Endothelial cell of umbilical vein (primary cell): ENCODE data around the gene UBR4. TPM values are rescaled to one million over a fixed set of nuclear protein-coding genes. Genes with fewer than 3 reads are reported as not detected.

Source experiments
- BruUV-seq: library from RNA; stranded (reverse); fragments of 400-500 nt; replicated peaks from 2 replicates; lab custom pipeline; 2021; lab: Mats Ljungman, UMichigan
- CTCF ChIA-PET: fragments of 300-600, 350-600 bp; sonication (Branson Sonifier 250); formaldehyde crosslinking; loops from one replicate; lab custom pipeline; 2021; ENCODE audit warnings: antibody characterized with exemption, inconsistent platforms; lab: Charles Lee
- POLR2A ChIA-PET: fragments of 300-600, 350-600 bp; sonication (Branson Sonifier 250); formaldehyde crosslinking; loops from one replicate; lab custom pipeline; 2021; ENCODE audit warnings: antibody characterized with exemption, inconsistent platforms; lab: Charles Lee
- DNase-seq: peaks from one replicate; pipeline ENCODE4 v3.0.0-alpha.2; 2011; ENCODE audit warnings: low read depth, low spot score
- FAIRE-seq: peaks from 2 replicates; lab custom pipeline; 2011; peaks lifted over from hg19 to GRCh38; lab: Jason Lieb, UNC
- H2AFZ ChIP-seq: 2 replicates; pipeline ENCODE4 v1.6.0; 2012; ENCODE audit warnings: low read depth, low read length, control low read depth, inconsistent platforms
- H3K27ac ChIP-seq: 2 replicates; pipeline ENCODE4 v1.5.1; 2011; ENCODE audit warnings: low read depth, mild to moderate bottlenecking, control low read depth, low read length, moderate library complexity; ENCODE audit not compliant: insufficient read depth
- H3K27me3 ChIP-seq, 2 experiments: 2 replicates each; pipeline versions ENCODE4 v1.6.0 to v1.6.1; 2011; ENCODE audit warnings: low read length in 2 of 2, mixed read lengths in 1 of 2; ENCODE audit not compliant: control insufficient read depth in 2 of 2, insufficient read depth in 2 of 2
- H3K36me3 ChIP-seq, 2 experiments: 2 replicates in 1 of 2; 3 replicates in 1 of 2; pipeline ENCODE4 v1.5.1; 2011; ENCODE audit warnings: low read length in 2 of 2, mild to moderate bottlenecking in 1 of 2, moderate library complexity in 1 of 2; ENCODE audit not compliant: control insufficient read depth in 2 of 2, insufficient read depth in 2 of 2; ENCODE audit errors: extremely low read depth in 1 of 2
- H3K4me1 ChIP-seq: 3 replicates; pipeline ENCODE4 v1.5.1; 2011; ENCODE audit warnings: mild to moderate bottlenecking, low read length; ENCODE audit not compliant: control insufficient read depth, insufficient read depth; ENCODE audit errors: extremely low read depth
- H3K4me2 ChIP-seq: 2 replicates; pipeline ENCODE4 v1.6.1; 2011; ENCODE audit warnings: low read length, control low read depth, mixed read lengths; ENCODE audit not compliant: insufficient read depth
- H3K4me3 ChIP-seq, 3 experiments: fragments of 200-600 bp in 1 of 3; sonication (generic), shearing (Covaris generic) in 1 of 3; replicated peaks in 1 of 3; 2 replicates each; pipeline ENCODE4 v1.5.1; 2011 to 2016; ENCODE audit warnings: control low read depth in 3 of 3, low read length in 3 of 3, mild to moderate bottlenecking in 2 of 3, inconsistent platforms in 1 of 3, low read depth in 1 of 3, moderate library complexity in 1 of 3; ENCODE audit not compliant: insufficient read depth in 1 of 3
- H3K79me2 ChIP-seq: 2 replicates; pipeline ENCODE4 v1.6.0; 2012; ENCODE audit warnings: low read length, inconsistent platforms; ENCODE audit not compliant: control insufficient read depth, insufficient read depth
- H3K9ac ChIP-seq: replicated peaks from 2 replicates; pipeline ENCODE3; 2011; ENCODE audit warnings: low read length, control low read depth; ENCODE audit not compliant: insufficient read depth; ENCODE audit errors: extremely low read depth
- H3K9me1 ChIP-seq: replicated peaks from 3 replicates; pipeline ENCODE4 v1.6.0; 2011; ENCODE audit warnings: mild to moderate bottlenecking, low read length; ENCODE audit not compliant: control insufficient read depth, insufficient read depth; ENCODE audit errors: extremely low read depth
- H3K9me3 ChIP-seq: replicated peaks from 2 replicates; pipeline ENCODE4 v1.5.1; 2012; ENCODE audit warnings: low read length, inconsistent platforms; ENCODE audit not compliant: control insufficient read depth, insufficient read depth
- H4K20me1 ChIP-seq: replicated peaks from 2 replicates; pipeline ENCODE3; 2011; ENCODE audit warnings: mild to moderate bottlenecking, low read length; ENCODE audit not compliant: control insufficient read depth, insufficient read depth; ENCODE audit errors: extremely low read depth
- EZH2 ChIP-seq: IDR thresholded peaks from 2 replicates; pipeline ENCODE4 v1.6.1; 2012; ENCODE audit warnings: borderline replicate concordance, low read depth, mild to moderate bottlenecking, moderate library complexity, low read length, inconsistent platforms; ENCODE audit not compliant: severe bottlenecking
- GATA2 ChIP-seq: IDR thresholded peaks from 2 replicates; pipeline ENCODE4 v1.7.0; 2011; ENCODE audit warnings: low read depth, mild to moderate bottlenecking, moderate library complexity, mixed read lengths, low read length; ENCODE audit not compliant: insufficient read length, insufficient read depth
- JUN ChIP-seq: IDR thresholded peaks from 2 replicates; pipeline ENCODE4 v1.6.1; 2011; ENCODE audit warnings: borderline replicate concordance, low read depth; ENCODE audit not compliant: insufficient read length, insufficient read depth
- MAX ChIP-seq: IDR thresholded peaks from 2 replicates; pipeline ENCODE4 v1.6.1; 2011; ENCODE audit not compliant: insufficient read depth, insufficient read length
- MYC ChIP-seq: IDR thresholded peaks from one replicate; pipeline ENCODE4 v1.6.1; 2011; ENCODE audit warnings: mild to moderate bottlenecking, low read depth, low read length
- POLR2A ChIP-seq: IDR thresholded peaks from 2 replicates; pipeline ENCODE4 v1.6.1; 2012; ENCODE audit warnings: low read depth, mild to moderate bottlenecking, control low read depth, low read length
- POLR2AphosphoS5 ChIP-seq: IDR thresholded peaks from 2 replicates; pipeline ENCODE4 v1.6.1; 2012; ENCODE audit warnings: low read depth, mild to moderate bottlenecking, control low read depth, low read length, moderate library complexity; ENCODE audit not compliant: insufficient read depth
- dilution Hi-C: fragments of 300-500 bp; cut with MboI; formaldehyde crosslinking; loops from one replicate; pipeline ENCODE4 v1.15.0; 2019; ENCODE audit warnings: low sequenced_read_pairs; ENCODE audit not compliant: extremely low pct_ligation_motif_present
- intact Hi-C: fragments of 100-400 bp; cut with micrococcal nuclease; formaldehyde crosslinking; loops from one replicate; pipeline ENCODE4 v1.10.0; 2022
- polyA plus RNA-seq, 4 experiments: library from polyadenylated mRNA; depleted of rRNA in 3 of 4; stranded (reverse) in 3 of 4; unstranded in 1 of 4; fragments of >200 nt; gene quantifications; 2 replicates each; pipeline versions ENCODE4 v1.2.1 to v1.2.3, GENCODE V29; 2011 to 2012; ENCODE audit warnings: missing spikeins in 1 of 4
- total RNA-seq: library from RNA; stranded (reverse); gene quantifications from 2 replicates; pipeline ENCODE4 v1.2.3, GENCODE V29; 2021

UBR4 gene
- total and polyA plus RNA-seq, 2 donors (not counting 3 experiments of a cell fraction or from before 2014, with no cell fraction given) = 125 to 150 TPM

GRCh38 chr1:19205403-19205802 is 4.7 kb downstream of the UBR4 start:
- Histone ChIP-seq H2AFZ (no peak overlapping the region), H3K27me3 (no peaks in the 10 kb centered on the region), H3K79me2 (peaks cover 95% of the 10 kb centered on the region), H3K27ac (no peak overlapping the region), H3K4me3 (no peak overlapping the region), H3K9ac (no peak overlapping the region), H3K4me1 (peaks cover 25% of the 10 kb centered on the region), H4K20me1 (peaks cover 8% of the 10 kb centered on the region), H3K9me1 (no peaks in the 10 kb centered on the region), H3K9me3 (no peaks in the 10 kb centered on the region), H3K4me2 (no peak overlapping the region), H3K36me3 (peaks cover 0 to 3% of the 10 kb centered on the region in 2 experiments)
- DNase-seq = no peak
- CTCF ChIA-PET = interaction anchor here (1.5 to 1.8 kb wide), 2 partner anchors 11 to 448 kb away, joined by 3 to 5 read pairs; no protein-coding TSS in a partner anchor
- FAIRE-seq = no peak
- dilution Hi-C loops (no loop called here), intact Hi-C loops (no loop called here)
- POLR2A ChIA-PET = interaction anchor here (0.7 kb wide), 1 partner anchor 763 kb away, joined by 7 read pairs; no protein-coding TSS in a partner anchor
- TF ChIP-seq POLR2AphosphoS5 (no peak), JUN (no peak), GATA2 (no peak), EZH2 (no peak), MYC (no peak), MAX (no peak), POLR2A (no peak)
- BruUV-seq = no TSS peak
